Vagina (tissue), 2 donors: ENCODE results near the gene EPYC.

ENCODE experiments used
- CTCF ChIP-seq, 3 experiments: fragments of 450-650 bp in 2 of 3; fragments of 200-600 bp in 1 of 3; sonication (generic) in 1 of 3; IDR thresholded peaks; one replicate each; pipeline ENCODE4 v1.5.1; 2017 to 2019; ENCODE audit warnings: antibody characterized with exemption in 3 of 3, mild to moderate bottlenecking in 2 of 3, moderate library complexity in 2 of 3
- POLR2A ChIP-seq, 2 donors: fragments of 450-650 bp; IDR thresholded peaks; one replicate each; pipeline ENCODE4 v1.6.1; 2017; ENCODE audit warnings: antibody characterized with exemption in 2 of 2, mild to moderate bottlenecking in 2 of 2, moderate library complexity in 2 of 2

- no peak for TF ChIP-seq CTCF (IDR thresholded peaks at IDR 0.05)
- TF ChIP-seq POLR2A (IDR thresholded peaks at IDR 0.05): no peak
Observed at GRCh38 chr12:90954921-90955320, 49.9 kb downstream of the EPYC start, which contains the start of gene CCER1.
